ENCODE results near the gene TPP2.

GRCh38 chr13:102548811-102549210, 48.0 kb upstream of the TPP2 start:
- no peak for TF ChIP-seq CTCF (IDR thresholded peaks at IDR 0.05)
- no peak for TF ChIP-seq POLR2A (IDR thresholded peaks at IDR 0.05)
